ENCODE data around the gene ALG10B.
"Not testable (repeated sequence)": the region's sequence is repeated elsewhere in the genome, so short reads cannot be mapped to it uniquely, and the experiment has no call there.

DNA sequence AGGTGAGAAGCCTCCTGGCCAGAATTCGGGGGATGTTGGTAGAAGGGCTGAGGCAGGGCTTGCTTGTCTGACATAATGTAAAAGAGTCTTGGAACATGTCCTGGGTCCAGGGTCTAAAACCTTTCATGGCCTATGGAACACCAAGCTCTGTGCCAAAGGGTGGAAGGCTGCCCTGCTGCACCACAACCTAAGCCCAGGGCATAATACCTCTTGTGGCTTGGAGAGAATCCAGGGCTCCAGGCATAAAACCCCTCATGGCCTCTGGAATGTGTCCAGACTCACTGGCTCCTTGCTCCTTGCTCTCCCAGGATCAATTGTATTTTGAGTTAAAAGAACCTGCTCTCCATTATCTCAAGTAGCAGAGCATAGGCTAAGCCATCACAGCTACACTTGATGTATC lies 27.3 kb downstream of the ALG10B start:
- TF ChIP-seq EZH2phosphoT487 (IDR thresholded peaks at IDR 0.05; ENCODE audit: borderline replicate concordance, low read length) = not testable (repeated sequence)
- TF ChIP-seq, protein P1, sequence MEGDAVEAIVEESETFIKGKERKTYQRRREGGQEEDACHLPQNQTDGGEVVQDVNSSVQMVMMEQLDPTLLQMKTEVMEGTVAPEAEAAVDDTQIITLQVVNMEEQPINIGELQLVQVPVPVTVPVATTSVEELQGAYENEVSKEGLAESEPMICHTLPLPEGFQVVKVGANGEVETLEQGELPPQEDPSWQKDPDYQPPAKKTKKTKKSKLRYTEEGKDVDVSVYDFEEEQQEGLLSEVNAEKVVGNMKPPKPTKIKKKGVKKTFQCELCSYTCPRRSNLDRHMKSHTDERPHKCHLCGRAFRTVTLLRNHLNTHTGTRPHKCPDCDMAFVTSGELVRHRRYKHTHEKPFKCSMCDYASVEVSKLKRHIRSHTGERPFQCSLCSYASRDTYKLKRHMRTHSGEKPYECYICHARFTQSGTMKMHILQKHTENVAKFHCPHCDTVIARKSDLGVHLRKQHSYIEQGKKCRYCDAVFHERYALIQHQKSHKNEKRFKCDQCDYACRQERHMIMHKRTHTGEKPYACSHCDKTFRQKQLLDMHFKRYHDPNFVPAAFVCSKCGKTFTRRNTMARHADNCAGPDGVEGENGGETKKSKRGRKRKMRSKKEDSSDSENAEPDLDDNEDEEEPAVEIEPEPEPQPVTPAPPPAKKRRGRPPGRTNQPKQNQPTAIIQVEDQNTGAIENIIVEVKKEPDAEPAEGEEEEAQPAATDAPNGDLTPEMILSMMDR (IDR thresholded peaks at IDR 0.05; ENCODE audit: low read depth, low read length, poor library complexity, severe bottlenecking) = not testable (repeated sequence)

Data from DOHH2 (cell line).